ENCODE measurements around the gene GBF1.

Gene GBF1

GRCh38 chr10:102281102-102281487 is 35.8 kb downstream of the GBF1 start:
- H3K9ac ChIP-seq (ENCODE audit: low read length in 5 of 5): peak overlapping the region in 1 of 5 donors; percentile 40
- H3K4me3 ChIP-seq (ENCODE audit: low read depth in 1 of 5, low read length in 5 of 5): no peak overlapping the region
- H3K27ac ChIP-seq (ENCODE audit: low read depth, low read length): peak overlapping the region; percentile 34

GRCh38 chr10:102283488-102283887 is 38.2 kb downstream of the GBF1 start:
- Histone ChIP-seq H3K4me1 (ENCODE audit: control insufficient read depth in 5 of 5, insufficient read depth in 5 of 5, low read length in 5 of 5) (peaks cover 2 to 21% (median 15%) of the 10 kb centered on the region in 5 donors), H3K9ac (ENCODE audit: low read length in 5 of 5) (no peak overlapping the region), H3K36me3 (ENCODE audit: control insufficient read depth in 5 of 5, insufficient read depth in 5 of 5, low read length in 5 of 5) (peaks cover 0 to 7% (median 0%) of the 10 kb centered on the region in 5 donors), H3K27me3 (ENCODE audit: control insufficient read depth in 5 of 5, insufficient read depth in 4 of 5, low read length in 5 of 5) (no peaks in the 10 kb centered on the region), H3K9me3 (ENCODE audit: control insufficient read depth in 5 of 5, low read length in 5 of 5) (no peaks in the 10 kb centered on the region), H3K27ac (ENCODE audit: low read depth, low read length) (no peak overlapping the region), H3K4me3 (ENCODE audit: low read depth in 1 of 5, low read length in 5 of 5) (no peak overlapping the region)

More at GRCh38 chr10:102281102-102281487, 35.8 kb downstream of the GBF1 start:
- Histone ChIP-seq H3K27me3 (ENCODE audit: control insufficient read depth in 5 of 5, insufficient read depth in 4 of 5, low read length in 5 of 5) (no peaks in the 10 kb centered on the region), H3K4me1 (ENCODE audit: control insufficient read depth in 5 of 5, insufficient read depth in 5 of 5, low read length in 5 of 5) (peaks cover 2 to 15% (median 13%) of the 10 kb centered on the region in 5 donors), H3K9me3 (ENCODE audit: control insufficient read depth in 5 of 5, low read length in 5 of 5) (no peaks in the 10 kb centered on the region), H3K36me3 (ENCODE audit: control insufficient read depth in 5 of 5, insufficient read depth in 5 of 5, low read length in 5 of 5) (peaks cover 0 to 3% (median 0%) of the 10 kb centered on the region in 5 donors)

GRCh38 chr10:102283890-102284289 is 38.6 kb downstream of the GBF1 start:
- peaks cover 0 to 7% (median 0%) of the 10 kb centered on the region in 5 donors for H3K36me3 ChIP-seq (ENCODE audit: control insufficient read depth in 5 of 5, insufficient read depth in 5 of 5, low read length in 5 of 5)
- no peaks in the 10 kb centered on the region for H3K27me3 ChIP-seq (ENCODE audit: control insufficient read depth in 5 of 5, insufficient read depth in 4 of 5, low read length in 5 of 5)
- H3K4me3 ChIP-seq (ENCODE audit: low read depth in 1 of 5, low read length in 5 of 5): no peak overlapping the region
- H3K27ac ChIP-seq (ENCODE audit: low read depth, low read length): no peak overlapping the region
- no peaks in the 10 kb centered on the region for H3K9me3 ChIP-seq (ENCODE audit: control insufficient read depth in 5 of 5, low read length in 5 of 5)
- H3K9ac ChIP-seq (ENCODE audit: low read length in 5 of 5): no peak overlapping the region
- H3K4me1 ChIP-seq (ENCODE audit: control insufficient read depth in 5 of 5, insufficient read depth in 5 of 5, low read length in 5 of 5): peaks cover 2 to 21% (median 15%) of the 10 kb centered on the region in 5 donors

- Histone ChIP-seq H3K27ac (ENCODE audit: low read depth, low read length) (no peak overlapping the region), H3K27me3 (ENCODE audit: control insufficient read depth in 5 of 5, insufficient read depth in 4 of 5, low read length in 5 of 5) (no peaks in the 10 kb centered on the region), H3K4me1 (ENCODE audit: control insufficient read depth in 5 of 5, insufficient read depth in 5 of 5, low read length in 5 of 5) (peaks cover 2 to 21% (median 15%) of the 10 kb centered on the region in 5 donors), H3K9me3 (ENCODE audit: control insufficient read depth in 5 of 5, low read length in 5 of 5) (no peaks in the 10 kb centered on the region), H3K9ac (ENCODE audit: low read length in 5 of 5) (no peak overlapping the region), H3K4me3 (ENCODE audit: low read depth in 1 of 5, low read length in 5 of 5) (no peak overlapping the region), H3K36me3 (ENCODE audit: control insufficient read depth in 5 of 5, insufficient read depth in 5 of 5, low read length in 5 of 5) (peaks cover 0 to 7% (median 0%) of the 10 kb centered on the region in 5 donors)
Observed at GRCh38 chr10:102284531-102284930, 39.2 kb downstream of the GBF1 start.

- Histone ChIP-seq H3K9ac (ENCODE audit: low read length in 5 of 5) (no peak overlapping the region), H3K27me3 (ENCODE audit: control insufficient read depth in 5 of 5, insufficient read depth in 4 of 5, low read length in 5 of 5) (no peaks in the 10 kb centered on the region), H3K4me1 (ENCODE audit: control insufficient read depth in 5 of 5, insufficient read depth in 5 of 5, low read length in 5 of 5) (peaks cover 2 to 20% (median 11%) of the 10 kb centered on the region in 5 donors), H3K4me3 (ENCODE audit: low read depth in 1 of 5, low read length in 5 of 5) (no peak overlapping the region), H3K9me3 (ENCODE audit: control insufficient read depth in 5 of 5, low read length in 5 of 5) (no peaks in the 10 kb centered on the region), H3K27ac (ENCODE audit: low read depth, low read length) (no peak overlapping the region), H3K36me3 (ENCODE audit: control insufficient read depth in 5 of 5, insufficient read depth in 5 of 5, low read length in 5 of 5) (peaks cover 0 to 7% (median 0%) of the 10 kb centered on the region in 5 donors)
Observed at GRCh38 chr10:102285133-102285532, 39.8 kb downstream of the GBF1 start.

GRCh38 chr10:102286216-102286615 is 40.9 kb downstream of the GBF1 start:
- no peaks in the 10 kb centered on the region for H3K9me3 ChIP-seq (ENCODE audit: control insufficient read depth in 5 of 5, low read length in 5 of 5)
- H3K27ac ChIP-seq (ENCODE audit: low read depth, low read length): no peak overlapping the region
- peaks cover 0 to 10% (median 3%) of the 10 kb centered on the region in 5 donors for H3K4me1 ChIP-seq (ENCODE audit: control insufficient read depth in 5 of 5, insufficient read depth in 5 of 5, low read length in 5 of 5)
- H3K9ac ChIP-seq (ENCODE audit: low read length in 5 of 5): peak overlapping the region in 1 of 5 donors; percentile 20
- H3K27me3 ChIP-seq (ENCODE audit: control insufficient read depth in 5 of 5, insufficient read depth in 4 of 5, low read length in 5 of 5): no peaks in the 10 kb centered on the region
- no peak overlapping the region for H3K4me3 ChIP-seq (ENCODE audit: low read depth in 1 of 5, low read length in 5 of 5)
- peaks cover 0 to 7% (median 0%) of the 10 kb centered on the region in 5 donors for H3K36me3 ChIP-seq (ENCODE audit: control insufficient read depth in 5 of 5, insufficient read depth in 5 of 5, low read length in 5 of 5)

GRCh38 chr10:102287538-102287937 is 42.2 kb downstream of the GBF1 start:
- no peaks in the 10 kb centered on the region for H3K9me3 ChIP-seq (ENCODE audit: control insufficient read depth in 5 of 5, low read length in 5 of 5)
- H3K27me3 ChIP-seq (ENCODE audit: control insufficient read depth in 5 of 5, insufficient read depth in 4 of 5, low read length in 5 of 5): no peaks in the 10 kb centered on the region
- peaks cover 0 to 9% (median 7%) of the 10 kb centered on the region in 5 donors for H3K4me1 ChIP-seq (ENCODE audit: control insufficient read depth in 5 of 5, insufficient read depth in 5 of 5, low read length in 5 of 5)
- H3K4me3 ChIP-seq (ENCODE audit: low read depth in 1 of 5, low read length in 5 of 5): no peak overlapping the region
- no peak overlapping the region for H3K27ac ChIP-seq (ENCODE audit: low read depth, low read length)
- H3K36me3 ChIP-seq (ENCODE audit: control insufficient read depth in 5 of 5, insufficient read depth in 5 of 5, low read length in 5 of 5): peaks cover 0 to 7% (median 0%) of the 10 kb centered on the region in 5 donors
- no peak overlapping the region for H3K9ac ChIP-seq (ENCODE audit: low read length in 5 of 5)

GRCh38 chr10:102287991-102288390 is 42.7 kb downstream of the GBF1 start:
- Histone ChIP-seq H3K9me3 (ENCODE audit: control insufficient read depth in 5 of 5, low read length in 5 of 5) (no peaks in the 10 kb centered on the region), H3K4me3 (ENCODE audit: low read depth in 1 of 5, low read length in 5 of 5) (no peak overlapping the region), H3K36me3 (ENCODE audit: control insufficient read depth in 5 of 5, insufficient read depth in 5 of 5, low read length in 5 of 5) (peaks cover 0 to 7% (median 0%) of the 10 kb centered on the region in 5 donors), H3K27ac (ENCODE audit: low read depth, low read length) (no peak overlapping the region), H3K4me1 (ENCODE audit: control insufficient read depth in 5 of 5, insufficient read depth in 5 of 5, low read length in 5 of 5) (peaks cover 0 to 9% (median 7%) of the 10 kb centered on the region in 5 donors), H3K9ac (ENCODE audit: low read length in 5 of 5) (no peak overlapping the region), H3K27me3 (ENCODE audit: control insufficient read depth in 5 of 5, insufficient read depth in 4 of 5, low read length in 5 of 5) (no peaks in the 10 kb centered on the region)

GRCh38 chr10:102289356-102289755 is 44.0 kb downstream of the GBF1 start:
- Histone ChIP-seq H3K36me3 (ENCODE audit: control insufficient read depth in 5 of 5, insufficient read depth in 5 of 5, low read length in 5 of 5) (peaks cover 0 to 7% (median 0%) of the 10 kb centered on the region in 5 donors), H3K9ac (ENCODE audit: low read length in 5 of 5) (no peak overlapping the region), H3K27ac (ENCODE audit: low read depth, low read length) (no peak overlapping the region), H3K4me1 (ENCODE audit: control insufficient read depth in 5 of 5, insufficient read depth in 5 of 5, low read length in 5 of 5) (peaks cover 0 to 9% (median 7%) of the 10 kb centered on the region in 5 donors), H3K27me3 (ENCODE audit: control insufficient read depth in 5 of 5, insufficient read depth in 4 of 5, low read length in 5 of 5) (no peaks in the 10 kb centered on the region), H3K4me3 (ENCODE audit: low read depth in 1 of 5, low read length in 5 of 5) (no peak overlapping the region), H3K9me3 (ENCODE audit: control insufficient read depth in 5 of 5, low read length in 5 of 5) (no peaks in the 10 kb centered on the region)

- no peaks in the 10 kb centered on the region for H3K27me3 ChIP-seq (ENCODE audit: control insufficient read depth in 5 of 5, insufficient read depth in 4 of 5, low read length in 5 of 5)
- no peaks in the 10 kb centered on the region for H3K9me3 ChIP-seq (ENCODE audit: control insufficient read depth in 5 of 5, low read length in 5 of 5)
- no peak overlapping the region for H3K9ac ChIP-seq (ENCODE audit: low read length in 5 of 5)
- H3K36me3 ChIP-seq (ENCODE audit: control insufficient read depth in 5 of 5, insufficient read depth in 5 of 5, low read length in 5 of 5): peaks cover 0 to 7% (median 0%) of the 10 kb centered on the region in 5 donors
- H3K4me3 ChIP-seq (ENCODE audit: low read depth in 1 of 5, low read length in 5 of 5): no peak overlapping the region
- H3K4me1 ChIP-seq (ENCODE audit: control insufficient read depth in 5 of 5, insufficient read depth in 5 of 5, low read length in 5 of 5): peaks cover 0 to 9% (median 7%) of the 10 kb centered on the region in 5 donors
- no peak overlapping the region for H3K27ac ChIP-seq (ENCODE audit: low read depth, low read length)
Observed at GRCh38 chr10:102289840-102290239, 44.5 kb downstream of the GBF1 start.

All from subcutaneous abdominal adipose tissue (tissue), 5 donors.